Panc1 (cell line): ENCODE results near the gene SH3D19.

Experiments used
- CTCF ChIP-seq: fragments of 450-650 bp; IDR thresholded peaks from 2 replicates; pipeline ENCODE4 v1.5.1; 2017; ENCODE audit warnings: mild to moderate bottlenecking
- REST ChIP-seq, 2 experiments: IDR thresholded peaks; 2 replicates each; pipeline ENCODE4 v1.6.1; 2011 to 2012; ENCODE audit warnings: low read depth in 2 of 2, control low read depth in 1 of 2, low read length in 1 of 2, mild to moderate bottlenecking in 1 of 2, moderate library complexity in 1 of 2; ENCODE audit not compliant: insufficient read depth in 1 of 2
- SIN3A ChIP-seq: IDR thresholded peaks from 2 replicates; pipeline ENCODE4 v1.6.1; 2012; ENCODE audit warnings: low read depth, mild to moderate bottlenecking, low read length, moderate library complexity, borderline replicate concordance; ENCODE audit not compliant: insufficient read depth

- TF ChIP-seq REST (IDR thresholded peaks at IDR 0.05; ENCODE audit: insufficient read depth in 1 of 2, low read depth in 2 of 2, low read length in 1 of 2) (no peak), CTCF (no peak), SIN3A (no peak)
These were observed 30.4 kb downstream of the SH3D19 start for GRCh38 chr4:151294833-151295496.
